PC-9 (cell line): ENCODE measurements around the gene SNX4.

Source experiments
- CTCF ChIP-seq: fragments of 200-600 bp; sonication (generic); conservative IDR thresholded peaks from 2 replicates; pipeline ENCODE4 v1.6.1; 2017; ENCODE audit warnings: mixed run types, antibody characterized with exemption, mild to moderate bottlenecking, moderate library complexity
- EZH2 ChIP-seq: fragments of 200-600 bp; sonication (generic); IDR thresholded peaks from 2 replicates; pipeline ENCODE4 v1.8.0; 2017; ENCODE audit warnings: antibody characterized with exemption, low read depth

DNA sequence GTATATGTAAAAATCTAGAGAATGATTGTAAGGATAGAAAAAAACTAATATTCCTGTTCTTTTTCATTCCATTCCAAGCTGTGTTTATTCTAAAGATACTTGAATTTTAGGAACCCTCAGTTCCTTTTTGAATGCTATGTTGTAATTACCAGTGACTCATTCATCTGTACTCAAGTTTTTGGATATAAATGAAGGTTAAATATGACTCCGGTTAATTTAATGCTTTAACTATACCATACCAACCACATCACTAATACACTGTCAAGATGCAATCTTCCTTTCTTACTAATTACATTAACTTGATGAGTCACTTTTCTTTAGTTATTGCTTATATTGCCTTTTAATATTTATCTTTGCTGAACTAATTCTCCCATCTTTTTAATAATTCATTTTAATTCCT, 76.1 kb downstream of the SNX4 start:
- TF ChIP-seq CTCF: no peak
- no peak for TF ChIP-seq EZH2
